Stimulated activated CD8-positive, alpha-beta memory T cell treated with anti-CD3 and anti-CD28 coated beads, Interleukin-2, amount 100 ng/mL, for 1 hour (primary cell): ENCODE measurements around the gene TMED5.

Experiments used
- DNase-seq, 2 donors: peaks; one replicate each; pipeline ENCODE4 v3.0.0-alpha.2; 2020; ENCODE audit warnings: low read depth in 2 of 2

The TMED5 gene

DNA sequence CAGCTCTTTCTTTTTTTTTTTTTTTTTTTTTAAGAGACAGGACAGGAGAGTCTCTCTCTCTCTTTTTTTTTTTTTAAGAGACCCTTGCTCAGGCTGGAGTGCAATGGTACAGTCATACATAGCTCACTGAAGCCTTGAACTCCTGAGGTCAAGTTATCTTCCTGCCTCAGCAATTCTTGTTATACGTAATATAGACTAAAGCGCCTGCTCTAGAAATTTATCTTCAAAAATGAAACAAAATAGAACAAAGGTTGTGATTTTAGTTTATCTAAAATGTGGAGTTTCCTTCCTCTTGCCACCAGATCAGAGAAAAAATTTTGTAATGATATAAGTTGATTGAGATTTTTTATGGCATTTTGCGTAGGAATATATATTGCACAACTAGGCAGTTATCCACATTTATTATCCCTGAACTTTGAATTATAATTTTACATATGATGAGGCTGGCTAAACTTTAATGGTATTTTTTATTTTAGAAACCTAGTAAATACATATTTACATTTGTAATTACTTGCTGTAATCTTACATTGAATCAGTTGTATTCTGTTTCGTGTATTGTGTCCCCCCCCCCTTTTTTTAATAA lies 56.9 kb downstream of the TMED5 start:
- DNase-seq, result no peak

DNA sequence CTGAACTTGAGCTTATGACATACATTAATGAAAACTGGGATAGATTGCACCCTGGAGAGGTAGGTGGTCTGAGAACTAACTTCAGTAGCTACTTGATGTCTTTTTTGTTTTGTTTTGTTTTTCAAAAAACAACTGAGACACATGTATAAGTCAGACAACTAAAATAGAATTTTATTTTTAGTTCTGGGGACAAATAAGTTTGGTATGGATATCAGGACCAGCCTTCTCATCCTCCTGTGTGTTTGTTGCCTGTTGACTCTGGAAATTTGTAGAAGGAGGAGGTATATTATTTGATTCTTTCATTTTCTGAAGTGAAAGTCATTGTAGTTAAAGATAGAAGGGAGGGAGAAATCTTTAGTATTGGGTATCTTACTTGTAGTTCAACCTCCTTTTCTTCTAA lies 59.6 kb downstream of the TMED5 start:
- no peak for DNase-seq

DNA sequence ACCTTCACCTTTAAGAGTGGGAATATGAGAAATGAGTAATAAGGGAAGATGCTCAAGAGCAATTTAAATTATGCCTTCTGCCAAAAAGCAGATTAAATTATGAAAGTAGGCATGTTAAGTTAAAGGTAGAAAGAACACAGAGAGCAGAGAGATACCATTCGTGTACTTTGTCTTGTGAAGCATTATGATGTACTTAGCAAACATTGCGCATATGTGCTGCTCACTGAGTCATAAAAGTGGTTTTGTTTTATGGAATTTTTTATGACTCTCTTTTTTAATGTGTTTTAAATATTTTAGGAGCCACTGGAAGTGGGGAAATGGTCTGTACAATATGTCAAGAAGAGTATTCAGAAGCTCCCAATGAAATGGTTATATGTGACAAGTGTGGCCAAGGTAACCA lies 65.8 kb downstream of the TMED5 start:
- no peak for DNase-seq

DNA sequence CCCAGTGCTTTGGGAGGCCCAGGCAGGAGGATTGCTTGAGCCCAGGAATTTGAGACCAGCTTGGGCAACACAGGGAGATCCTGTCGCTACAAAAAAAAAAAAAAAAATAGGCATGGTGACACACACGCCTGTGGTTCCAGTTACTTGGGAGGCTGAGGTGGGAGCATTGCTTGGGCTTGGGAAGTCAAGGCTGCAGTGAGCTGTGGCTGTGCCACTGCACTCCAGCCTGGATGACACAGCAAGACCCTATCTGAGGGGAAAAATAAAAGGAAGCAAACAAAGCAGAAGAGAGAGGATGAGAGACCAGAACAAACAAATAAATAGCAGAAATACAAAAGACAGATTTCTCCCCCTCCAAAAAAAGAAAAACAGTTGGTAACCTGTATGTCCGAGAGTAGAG lies 67.1 kb downstream of the TMED5 start:
- DNase-seq, result no peak

DNA sequence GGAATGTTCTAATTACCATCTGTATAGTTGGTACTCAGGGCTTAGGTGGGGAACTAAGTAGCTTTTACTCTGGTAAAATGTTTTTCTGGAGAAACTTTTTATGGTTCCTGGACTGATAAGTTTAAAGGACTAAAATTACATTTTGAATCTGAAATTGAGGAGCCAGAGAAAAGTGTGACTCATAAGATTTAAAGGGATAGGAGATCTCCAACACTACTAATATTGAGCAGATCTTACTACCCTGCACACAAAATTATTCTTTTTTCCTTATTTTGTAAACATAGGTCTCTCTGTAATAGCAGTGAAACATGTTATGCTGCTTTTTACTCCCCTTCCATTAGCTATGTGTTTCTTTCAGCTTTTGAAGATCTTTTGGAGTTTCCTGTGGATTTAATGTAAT lies 68.7 kb downstream of the TMED5 start:
- no peak for DNase-seq

DNA sequence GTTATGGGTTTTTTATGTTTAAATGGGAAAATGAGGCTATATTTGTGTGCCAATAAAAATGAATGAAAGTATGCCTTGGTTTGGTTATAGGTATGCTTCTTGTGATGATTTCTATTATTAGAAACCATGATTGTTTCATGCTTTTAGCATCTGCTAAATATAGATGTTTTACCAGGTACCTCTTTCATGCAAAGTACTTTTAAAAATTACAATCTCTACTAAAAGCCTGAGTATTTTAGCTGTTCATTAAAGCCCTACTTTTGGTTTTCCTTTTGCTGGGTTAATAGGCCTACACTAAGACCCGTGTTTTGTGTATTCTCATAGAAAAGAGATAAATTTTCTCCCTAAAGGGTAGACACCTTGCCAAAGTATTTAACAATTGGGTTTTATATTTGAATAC lies 69.1 kb downstream of the TMED5 start:
- DNase-seq, result no peak

DNA sequence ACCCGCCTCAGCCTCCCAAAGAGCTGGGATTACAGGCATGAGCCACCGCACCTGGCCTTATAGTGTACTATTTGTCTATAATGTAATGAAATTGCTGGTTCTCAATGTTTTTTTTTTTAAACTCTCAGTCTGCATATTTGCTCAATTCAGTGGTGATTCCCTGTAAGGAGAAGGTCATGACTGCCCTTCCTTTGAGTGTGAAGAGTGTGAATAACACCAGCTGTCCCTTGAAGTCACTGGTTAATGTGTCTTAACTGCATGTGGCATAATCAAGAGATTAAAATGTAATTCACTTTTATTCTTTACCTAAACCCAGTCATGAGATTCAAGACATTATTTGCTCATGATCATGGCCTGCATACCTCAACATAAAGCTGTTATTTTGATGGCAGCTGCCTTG lies 70.6 kb downstream of the TMED5 start:
- DNase-seq, result no peak

DNA sequence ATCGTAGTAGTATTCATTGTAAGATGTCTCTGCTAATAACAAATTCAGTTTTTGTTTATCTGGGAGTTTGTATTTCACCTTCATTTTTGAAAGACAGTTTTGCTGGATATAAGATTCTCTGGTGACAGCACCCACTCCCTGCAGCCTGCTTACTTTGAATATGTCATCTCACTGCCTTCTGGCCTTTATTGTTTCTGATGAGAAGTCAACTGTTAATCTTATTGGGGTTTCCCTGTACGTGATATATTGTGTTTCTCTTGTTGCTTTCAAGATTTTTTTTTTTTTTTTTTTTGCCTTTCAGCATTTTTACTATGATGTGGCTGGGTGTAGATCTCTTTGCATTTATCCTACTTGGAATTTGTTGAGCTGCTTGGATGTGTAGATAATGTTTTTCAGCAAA lies 71.9 kb downstream of the TMED5 start:
- no peak for DNase-seq

DNA sequence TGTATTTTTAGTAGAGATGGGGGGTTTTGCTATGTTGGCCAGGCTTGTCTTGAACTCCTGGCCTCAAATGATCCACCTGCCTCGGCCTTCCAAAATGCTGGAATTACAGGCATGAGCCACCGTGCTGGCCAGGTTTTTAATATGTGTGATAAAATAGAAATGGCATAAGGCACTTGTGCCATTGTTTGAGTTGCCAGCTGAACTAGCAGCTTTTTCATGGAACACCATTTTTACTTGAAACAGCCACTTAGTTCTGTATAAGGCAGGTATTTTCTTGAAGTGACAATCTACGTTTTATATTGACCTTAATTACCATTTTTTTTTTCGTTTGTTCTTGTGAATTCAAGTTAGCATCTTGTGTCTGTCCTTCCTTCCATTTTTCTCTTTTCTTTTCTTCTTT lies 72.8 kb downstream of the TMED5 start:
- no peak for DNase-seq

DNA sequence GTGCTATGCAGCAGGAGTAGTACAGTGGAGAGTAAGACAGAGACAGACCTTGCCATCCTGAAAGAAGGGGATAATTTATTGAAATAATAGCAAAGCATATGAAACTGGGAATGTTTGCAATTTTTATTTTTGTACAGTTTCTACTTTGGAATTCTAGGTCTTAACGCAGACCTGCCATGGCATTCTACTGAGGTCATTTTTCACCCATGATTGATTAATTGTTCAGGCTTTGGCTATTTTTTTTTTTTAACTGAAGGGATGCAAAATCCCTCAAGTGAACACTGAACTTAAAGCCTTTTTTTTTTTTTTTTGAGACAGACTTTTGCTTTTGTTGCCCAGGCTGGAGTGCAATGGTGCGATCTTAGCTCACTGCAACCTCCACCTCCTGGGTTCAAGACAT lies 74.0 kb downstream of the TMED5 start:
- DNase-seq, result no peak

DNA sequence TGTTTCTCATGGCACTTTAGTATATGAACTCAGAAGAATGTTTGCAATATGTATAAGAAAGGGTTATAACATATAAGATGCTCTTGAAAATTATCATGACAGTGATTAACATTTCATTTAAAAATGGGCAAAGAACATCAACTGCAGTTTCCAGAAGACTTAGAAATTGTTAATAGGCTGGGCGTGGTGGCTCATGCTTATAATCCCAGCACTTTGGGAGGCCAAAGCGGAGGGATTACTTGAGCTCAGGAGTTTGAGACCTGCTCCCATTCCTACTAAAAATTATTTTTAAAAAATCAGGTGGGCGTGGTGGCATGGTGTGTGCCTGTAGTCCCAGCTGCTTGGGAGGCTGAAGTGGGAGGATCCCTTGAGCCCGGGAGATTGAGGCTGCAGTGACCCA lies 78.1 kb downstream of the TMED5 start:
- no peak for DNase-seq
